Right cardiac atrium (tissue), 5 donors: ENCODE data around the gene TMEM119. TPM values are rescaled to one million over a fixed set of nuclear protein-coding genes. Genes with fewer than 3 reads are reported as not detected.
"Not testable (repeated sequence)": the region's sequence is repeated elsewhere in the genome, so short reads cannot be mapped to it uniquely, and the experiment has no call there.

Experiments
- ATAC-seq, 2 donors: fragments of 200-7000 bp; cut with Tn5 transposase; one replicate each; pipeline versions ENCODE4 v1.8.0 to v1.9.1; 2020; ENCODE audit warnings: moderate library complexity in 2 of 2, mild to moderate bottlenecking in 1 of 2
- DNase-seq, 3 donors: peaks; one replicate each; pipeline ENCODE4 v3.0.0-alpha.2; 2020
- H3K27ac ChIP-seq: one replicate; pipeline ENCODE4 v1.5.1; 2013; ENCODE audit warnings: mild to moderate bottlenecking, low read length, control low read depth, moderate library complexity
- H3K27me3 ChIP-seq: one replicate; pipeline ENCODE4 v1.6.1; 2013; ENCODE audit not compliant: control insufficient read depth, insufficient read depth
- H3K4me1 ChIP-seq: one replicate; pipeline ENCODE4 v1.6.1; 2013; ENCODE audit warnings: low read length; ENCODE audit not compliant: control insufficient read depth, insufficient read depth
- H3K4me3 ChIP-seq: one replicate; pipeline ENCODE4 v1.5.1; 2013; ENCODE audit warnings: low read length, control low read depth
- H3K9me3 ChIP-seq: one replicate; pipeline ENCODE4 v1.6.1; 2013; ENCODE audit warnings: low read length; ENCODE audit not compliant: control insufficient read depth
- WGBS: extraction: QIAGEN DNeasy Blood & Tissue Kit; methylation state at CpG from one replicate; pipeline ENCODE4 v1.1.7; 2013; 5-methylcytosine and 5-hydroxymethylcytosine counted together
- intact Hi-C, 4 donors: fragments of 100-400 bp; cut with DNase I; formaldehyde crosslinking; loops; one replicate each; pipeline versions ENCODE4 v1.11.0 to v1.14.0; 2022 to 2023
- polyA plus RNA-seq: library from polyadenylated mRNA; stranded (reverse); fragments of 200-250 nt; gene quantifications from one replicate; pipeline ENCODE4 v1.2.3, GENCODE V29; 2013
- total RNA-seq, 4 donors: library from RNA; stranded (reverse); fragmentation: NEBNext Ultra II Directional; extraction: Animal tissue kit (Norgen Biotek cat#: 25700); gene quantifications; one replicate each; pipeline ENCODE4 v1.2.1, GENCODE V29; 2021
- donor health status: healthy with polysubstance abuse.
- donor health status: DM: no; HTN: yes; CAD: no.
- donor health status: DM: no; HTN: no; CAD: no.
- donor health status: DM: no; HTN: yes; CAD: no; lungs with severe emphysema.
- donor health status: DM: yes; HTN: yes; CAD: no.

The TMEM119 gene
- total and polyA plus RNA-seq, 5 donors: 1.8 to 3.5 (median 3.0) TPM

DNA sequence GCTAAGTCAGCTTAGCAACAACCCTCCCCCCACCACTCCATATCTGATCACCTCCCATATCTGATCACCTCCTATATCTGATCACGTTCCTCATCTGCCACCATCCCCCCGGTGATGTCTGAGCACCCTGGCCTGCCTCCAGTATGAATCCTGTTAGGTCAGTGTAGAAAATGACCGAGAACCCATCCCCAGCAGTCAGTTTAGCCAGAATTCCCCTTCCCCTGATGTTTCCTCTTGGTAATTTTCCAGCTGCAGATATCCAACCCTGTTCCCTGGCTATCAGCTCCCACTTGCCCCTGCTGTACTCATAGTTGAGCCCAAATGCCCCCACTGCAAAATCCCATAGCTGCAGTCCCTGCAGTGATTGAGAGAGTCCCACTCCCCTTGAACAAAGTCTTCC, 23.3 kb upstream of the TMEM119 start:
- no peaks in the 10 kb centered on the region for H3K9me3 ChIP-seq
- 57% methylated on average over 3 of the region's 3 CpGs for WGBS
- intact Hi-C loops: no loop called here
- H3K27ac ChIP-seq: no peak overlapping the region
- no peaks in the 10 kb centered on the region for H3K4me1 ChIP-seq
- ATAC-seq: no peak
- no peaks in the 10 kb centered on the region for H3K27me3 ChIP-seq
- DNase-seq: peak in 1 of 3 donors; percentile 2
- H3K4me3 ChIP-seq: no peak overlapping the region

DNA sequence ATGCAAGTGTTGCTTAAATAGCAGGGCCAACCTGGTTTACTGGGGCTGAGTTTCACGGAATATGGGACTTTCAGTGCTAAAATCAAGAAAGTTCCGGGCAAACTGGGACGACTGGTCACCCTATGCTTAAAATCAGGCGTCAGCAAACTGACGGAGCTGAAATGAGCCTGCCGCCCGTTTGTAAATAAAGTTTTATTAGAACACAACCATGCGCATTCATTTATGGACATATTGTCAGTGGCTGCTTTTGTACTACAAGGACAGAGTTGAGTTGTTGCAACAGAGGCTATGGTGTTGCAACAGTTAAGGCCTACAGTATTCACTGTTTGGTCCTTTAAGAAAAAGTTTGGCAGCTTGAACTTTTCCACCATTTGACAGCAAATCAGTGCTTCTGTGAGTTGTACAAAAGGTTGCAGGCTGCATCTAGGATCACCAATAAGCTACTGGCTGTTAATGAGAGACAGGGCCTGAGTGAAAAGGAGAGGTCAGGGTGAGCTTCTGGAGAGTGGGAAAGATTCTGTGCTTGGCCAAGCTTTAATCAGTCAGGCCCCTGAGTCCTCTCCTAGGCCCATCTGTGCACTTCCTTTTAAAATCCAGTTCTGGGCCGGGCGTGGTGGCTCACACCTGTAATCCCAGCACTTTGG, 22.5 kb upstream of the TMEM119 start:
- DNase-seq: peak in 1 of 3 donors; percentile 3
- H3K4me1 ChIP-seq: no peaks in the 10 kb centered on the region
- no peaks in the 10 kb centered on the region for H3K27me3 ChIP-seq
- no peaks in the 10 kb centered on the region for H3K9me3 ChIP-seq
- intact Hi-C loops: no loop called here
- no peak overlapping the region for H3K27ac ChIP-seq
- ATAC-seq: no peak
- WGBS: 93% methylated on average over 10 of the region's 10 CpGs
- no peak overlapping the region for H3K4me3 ChIP-seq

DNA sequence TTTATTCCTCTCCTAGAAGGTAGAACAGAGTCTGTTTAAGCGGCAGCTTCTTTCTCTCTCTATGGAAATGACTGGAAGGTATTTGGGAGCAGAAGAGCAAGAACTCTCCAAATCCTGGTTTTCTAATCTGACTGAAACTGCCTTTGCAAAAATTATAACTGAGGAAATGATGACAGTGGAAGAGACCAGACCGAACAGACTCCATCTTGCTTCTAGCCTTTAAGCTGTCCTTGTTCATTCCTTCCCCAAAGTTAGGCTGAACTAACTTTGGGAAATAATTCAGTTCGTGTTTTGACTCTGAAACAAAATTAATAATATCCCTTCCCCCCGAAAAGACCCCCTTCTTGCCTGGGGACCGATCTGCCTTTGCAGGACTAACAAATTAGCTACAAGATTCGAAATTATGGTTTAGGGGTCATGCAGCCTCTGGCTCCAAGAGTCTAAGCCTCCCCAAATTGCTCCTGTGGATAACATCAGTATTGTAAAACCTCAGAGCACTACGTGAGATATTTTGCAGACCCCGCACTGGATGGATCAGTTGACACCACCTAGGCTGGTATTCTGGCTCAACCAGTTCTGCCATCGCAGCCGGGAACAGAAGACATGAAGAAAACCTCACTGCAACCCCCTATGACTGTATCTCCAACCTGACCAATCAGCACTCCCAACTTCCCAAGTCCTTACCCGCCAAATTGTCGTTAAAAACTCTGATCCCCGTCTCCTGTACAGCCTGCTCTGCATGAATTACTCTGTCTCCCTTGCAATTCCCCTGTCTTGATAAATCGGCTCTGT, 21.7 kb upstream of the TMEM119 start:
- no peaks in the 10 kb centered on the region for H3K9me3 ChIP-seq
- H3K4me3 ChIP-seq: no peak overlapping the region
- WGBS: 83% methylated on average over 14 of the region's 14 CpGs
- H3K27ac ChIP-seq: no peak overlapping the region
- ATAC-seq: no peak
- no peaks in the 10 kb centered on the region for H3K4me1 ChIP-seq
- intact Hi-C loops: loop anchor here (2.0 to 5.0 kb wide), 4 partner anchors 47 to 55 kb away; no protein-coding TSS in a partner anchor
- H3K27me3 ChIP-seq: no peaks in the 10 kb centered on the region
- DNase-seq: no peak

DNA sequence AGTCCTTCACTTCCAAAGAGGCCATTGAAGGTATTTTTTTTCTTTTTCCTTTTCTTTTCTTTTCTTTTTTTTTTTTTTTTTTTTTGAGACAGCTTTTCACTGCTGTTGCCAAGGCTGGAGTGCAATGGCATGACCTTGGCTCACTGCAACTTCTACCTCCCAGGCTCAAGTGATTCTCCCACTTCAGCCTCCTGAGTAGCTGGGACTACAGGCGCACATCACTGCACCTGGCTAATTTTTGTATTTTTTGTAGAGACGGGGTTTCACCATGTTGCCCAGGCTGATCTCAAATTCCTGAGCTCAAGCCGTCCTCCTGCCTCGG, 21.0 kb upstream of the TMEM119 start:
- not testable (repeated sequence) for H3K4me1 ChIP-seq, H3K9me3 ChIP-seq, H3K27ac ChIP-seq, DNase-seq, H3K27me3 ChIP-seq, H3K4me3 ChIP-seq, ATAC-seq
- intact Hi-C loops: loop anchor here (2.0 to 5.0 kb wide), 4 partner anchors 47 to 54 kb away; no protein-coding TSS in a partner anchor
- WGBS: 87% methylated on average over 4 of the region's 4 CpGs

DNA sequence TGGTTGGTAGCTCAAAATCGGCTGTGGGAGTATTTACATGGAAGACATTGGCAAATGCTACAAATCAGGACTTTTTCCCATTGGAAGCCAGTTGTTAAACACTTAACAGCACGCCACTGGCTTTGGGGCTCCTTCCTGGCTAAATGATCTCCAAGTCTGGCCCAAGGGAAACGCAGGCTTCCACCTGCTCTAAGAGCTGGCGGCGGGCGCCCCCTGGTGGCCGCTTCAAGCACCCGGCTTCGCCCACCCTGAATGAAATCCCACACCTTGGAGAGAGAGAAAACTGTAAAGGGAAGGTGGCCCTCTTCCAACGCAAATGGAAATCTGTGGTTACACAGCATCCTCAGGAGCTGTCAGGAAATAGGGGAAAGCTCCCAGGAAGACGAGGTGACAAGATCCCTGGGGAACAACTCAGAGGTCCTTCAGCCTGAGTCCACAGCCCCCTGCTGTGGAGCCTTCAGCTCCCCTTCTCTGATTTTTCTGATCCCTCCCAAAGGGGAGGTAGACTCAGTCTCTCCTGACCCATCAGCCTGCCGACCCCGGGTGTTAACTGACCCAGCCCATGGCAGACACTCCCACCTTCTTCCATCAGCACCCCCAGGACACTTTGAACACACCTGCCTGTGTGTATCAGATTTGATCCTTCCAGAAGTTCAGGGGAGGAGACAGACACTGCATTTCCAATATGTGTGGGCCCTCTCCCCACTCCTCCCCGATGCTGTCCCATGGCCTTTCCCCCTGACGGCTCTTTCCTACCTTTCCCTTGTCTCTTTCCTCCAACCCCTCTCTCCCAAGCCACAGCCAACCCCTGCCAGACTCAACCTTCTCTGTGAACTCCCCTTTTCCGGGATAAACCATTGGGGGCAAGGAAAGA, 20.4 kb upstream of the TMEM119 start:
- no peak overlapping the region for H3K4me3 ChIP-seq
- no peak overlapping the region for H3K27ac ChIP-seq
- H3K9me3 ChIP-seq: no peaks in the 10 kb centered on the region
- intact Hi-C loops: loop anchor here (2.0 to 5.0 kb wide), 4 partner anchors 46 to 54 kb away; no protein-coding TSS in a partner anchor
- ATAC-seq (peak; percentile 78 to 81), DNase-seq (peak; percentile 79 to 91 (median 91))
- 10% methylated on average over 16 of the region's 16 CpGs for WGBS
- no peaks in the 10 kb centered on the region for H3K27me3 ChIP-seq
- no peaks in the 10 kb centered on the region for H3K4me1 ChIP-seq

DNA sequence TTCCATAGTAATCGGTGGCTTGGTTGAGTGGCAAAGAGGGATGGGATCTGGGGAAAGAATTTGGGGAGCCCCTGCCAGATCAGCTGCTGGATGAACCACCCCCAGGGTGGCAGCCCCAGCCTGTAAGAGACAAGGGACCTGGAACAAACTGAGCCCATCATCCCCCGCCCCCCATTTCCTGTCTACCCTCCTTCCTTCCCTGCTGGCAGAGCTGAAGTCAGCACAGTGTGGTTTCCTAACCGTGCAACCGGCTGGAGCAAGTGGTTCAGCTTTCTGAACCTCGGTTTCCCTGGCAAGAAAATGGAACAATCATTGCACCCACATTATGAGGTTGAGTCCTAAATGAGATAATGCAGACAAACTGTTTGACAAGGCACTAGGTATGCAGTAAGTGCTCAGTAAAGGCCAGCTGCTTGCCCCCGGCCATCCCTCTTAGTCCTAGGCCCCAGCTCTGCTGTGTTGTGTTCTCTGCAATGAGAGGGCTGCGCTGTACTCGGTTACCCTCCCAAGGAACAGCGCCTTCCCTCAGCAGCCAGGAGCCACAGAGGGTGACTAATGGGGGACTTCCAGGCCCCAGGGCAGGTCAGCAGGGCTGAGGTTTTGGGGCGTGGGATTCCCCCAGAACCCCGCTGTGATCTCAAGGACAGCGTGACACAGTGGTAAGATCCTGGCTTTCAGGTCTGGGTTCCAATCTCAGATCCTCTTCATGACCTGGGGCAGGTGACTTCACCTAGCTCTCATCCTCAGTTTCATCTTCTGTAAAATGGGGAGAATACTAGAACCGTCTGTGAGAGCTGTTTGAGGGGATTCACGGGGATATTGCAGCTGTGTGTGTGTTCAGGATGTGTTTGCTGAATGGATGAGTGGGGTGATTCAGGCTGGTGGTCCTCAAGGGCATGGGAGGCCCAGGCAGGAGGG, 19.3 kb upstream of the TMEM119 start:
- no peaks in the 10 kb centered on the region for H3K27me3 ChIP-seq
- intact Hi-C loops: loop anchor here in 2 of 4 donors (5.0 kb wide), 2 partner anchors 45 to 50 kb away; no protein-coding TSS in a partner anchor
- no peak overlapping the region for H3K4me3 ChIP-seq
- WGBS: 74% methylated on average over 14 of the region's 14 CpGs
- peak in 1 of 2 donors; percentile 49 for ATAC-seq
- H3K9me3 ChIP-seq: no peaks in the 10 kb centered on the region
- DNase-seq: no peak
- H3K4me1 ChIP-seq: no peaks in the 10 kb centered on the region
- H3K27ac ChIP-seq: no peak overlapping the region

DNA sequence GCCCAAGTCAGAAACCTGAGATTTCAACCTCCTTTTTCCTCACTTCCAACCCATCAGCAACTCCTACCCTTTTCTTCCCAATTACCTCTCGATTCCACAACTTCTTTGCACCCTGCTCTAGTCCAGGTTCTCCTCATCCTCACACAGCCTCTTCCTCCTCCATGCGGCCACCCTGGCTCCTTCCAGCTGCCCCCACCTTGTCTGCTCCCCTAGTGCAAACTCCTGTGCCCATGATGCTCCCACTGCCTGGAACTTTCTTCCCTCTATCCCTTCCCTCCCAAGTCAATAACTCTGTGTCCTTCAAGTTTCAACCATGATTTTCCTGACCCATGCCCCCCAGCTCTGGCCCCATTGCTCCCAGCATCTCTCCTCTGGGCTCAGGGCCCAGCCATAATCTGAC, 18.5 kb upstream of the TMEM119 start:
- Histone ChIP-seq H3K4me1 (no peaks in the 10 kb centered on the region), H3K27me3 (no peaks in the 10 kb centered on the region), H3K4me3 (no peak overlapping the region), H3K27ac (no peak overlapping the region), H3K9me3 (no peaks in the 10 kb centered on the region)
- intact Hi-C loops: loop anchor here in 2 of 4 donors (5.0 kb wide), 2 partner anchors 44 to 49 kb away; no protein-coding TSS in a partner anchor
- WGBS: 93% methylated on average over 2 of the region's 2 CpGs
- no peak for ATAC-seq
- DNase-seq: no peak

DNA sequence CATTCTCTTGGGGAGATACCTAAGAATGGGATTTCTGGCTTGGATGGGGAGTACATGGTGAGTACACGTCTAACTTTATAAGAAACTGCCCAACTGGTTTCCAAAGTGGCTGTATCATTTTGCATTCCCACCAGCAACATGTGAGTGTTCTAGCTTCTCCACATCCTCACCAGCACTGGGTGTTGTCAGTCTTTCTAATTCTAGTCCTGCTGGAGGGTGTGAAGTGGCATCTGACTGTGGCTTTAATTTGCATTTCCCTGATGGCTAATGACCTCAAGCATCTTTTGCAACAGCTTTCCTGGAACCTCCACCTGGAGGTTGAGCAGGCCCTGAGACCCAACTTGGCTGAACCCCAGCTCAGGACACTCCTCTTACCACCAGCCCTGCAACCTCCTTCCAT, 18.0 kb upstream of the TMEM119 start:
- WGBS: 83% methylated on average over 1 of the region's 1 CpG
- no peaks in the 10 kb centered on the region for H3K27me3 ChIP-seq
- no peak overlapping the region for H3K4me3 ChIP-seq
- no peaks in the 10 kb centered on the region for H3K4me1 ChIP-seq
- ATAC-seq: no peak
- intact Hi-C loops: loop anchor here in 2 of 4 donors (5.0 kb wide), 2 partner anchors 44 to 49 kb away; no protein-coding TSS in a partner anchor
- H3K27ac ChIP-seq: no peak overlapping the region
- DNase-seq: no peak
- H3K9me3 ChIP-seq: no peaks in the 10 kb centered on the region

DNA sequence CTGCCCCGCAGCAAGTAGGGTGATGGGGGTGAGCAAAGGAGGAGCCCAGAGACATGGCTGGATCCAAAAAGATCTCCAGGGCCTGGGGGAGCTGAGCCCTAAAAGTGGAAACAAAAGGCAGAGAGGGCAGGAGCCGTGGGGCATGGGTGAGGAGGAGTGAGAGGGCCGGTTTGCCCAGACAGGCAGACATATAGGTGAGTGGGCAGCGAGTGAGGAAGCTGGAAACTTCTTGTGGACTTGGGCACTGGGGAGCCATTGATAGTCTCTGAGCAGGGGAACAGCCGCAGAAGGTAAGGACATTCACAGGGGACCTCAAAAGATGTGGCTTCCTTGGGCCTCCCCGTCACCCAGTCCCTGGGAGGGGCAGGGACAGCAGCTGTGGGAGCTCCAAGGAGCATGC, 16.8 kb upstream of the TMEM119 start:
- Histone ChIP-seq H3K4me1 (no peaks in the 10 kb centered on the region), H3K27me3 (no peaks in the 10 kb centered on the region), H3K9me3 (no peaks in the 10 kb centered on the region), H3K27ac (no peak overlapping the region), H3K4me3 (no peak overlapping the region)
- no peak for ATAC-seq
- no peak for DNase-seq
- intact Hi-C loops: loop anchor here in 3 of 4 donors (5.0 kb wide), 3 partner anchors 37 to 47 kb away; no protein-coding TSS in a partner anchor
- 87% methylated on average over 6 of the region's 6 CpGs for WGBS

DNA sequence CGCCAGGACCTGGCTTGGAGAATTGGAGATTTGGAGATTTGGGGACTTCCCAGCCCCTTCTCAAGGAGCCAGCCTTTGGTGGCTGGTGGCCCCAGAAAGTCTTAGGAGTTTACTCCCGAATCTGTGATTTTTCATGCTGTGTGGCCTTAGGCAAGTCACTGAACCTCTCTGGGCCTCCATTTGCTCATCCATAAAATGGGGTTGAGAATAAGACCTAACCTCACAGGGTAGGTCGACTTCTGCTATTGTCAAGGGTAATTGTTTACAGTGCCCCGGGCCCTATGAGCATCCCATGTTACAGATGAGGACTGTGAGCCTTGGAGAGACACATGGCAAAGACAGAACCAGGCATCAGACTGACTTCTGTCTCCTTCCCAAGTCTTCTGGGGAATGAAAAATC, 16.2 kb upstream of the TMEM119 start:
- DNase-seq (no peak), ATAC-seq (no peak)
- H3K9me3 ChIP-seq: no peaks in the 10 kb centered on the region
- intact Hi-C loops: loop anchor here in 1 of 4 donors (5.0 kb wide), 1 partner anchor 37 kb away; no protein-coding TSS in a partner anchor
- 81% methylated on average over 4 of the region's 4 CpGs for WGBS
- H3K27ac ChIP-seq: no peak overlapping the region
- H3K4me3 ChIP-seq: no peak overlapping the region
- no peaks in the 10 kb centered on the region for H3K27me3 ChIP-seq
- no peaks in the 10 kb centered on the region for H3K4me1 ChIP-seq
